Liver (tissue), 9 donors: ENCODE data around the gene NGFR. TPM values are rescaled to one million over a fixed set of nuclear protein-coding genes. Genes with fewer than 3 reads are reported as not detected.

Experiments
- DNase-seq: peaks from one replicate; pipeline ENCODE4 v3.0.0-alpha.2; 2017; ENCODE audit warnings: low spot score
- H3K27ac ChIP-seq, 2 donors: one replicate each; pipeline ENCODE4 v1.7.0; 2013; ENCODE audit warnings: inconsistent platforms in 2 of 2, low read length in 2 of 2, control low read depth in 1 of 2, low read depth in 1 of 2, mild to moderate bottlenecking in 1 of 2
- H3K27me3 ChIP-seq, 4 donors: one replicate each; pipeline versions ENCODE4 v1.6.1 to v1.7.0; 2013; ENCODE audit warnings: low read length in 3 of 4, inconsistent platforms in 1 of 4, mild to moderate bottlenecking in 1 of 4, moderate library complexity in 1 of 4; ENCODE audit not compliant: control insufficient read depth in 4 of 4, insufficient read depth in 4 of 4
- H3K36me3 ChIP-seq, 4 donors: one replicate each; pipeline versions ENCODE4 v1.6.1 to v1.7.0; 2013; ENCODE audit warnings: low read length in 3 of 4, mild to moderate bottlenecking in 3 of 4, low read depth in 1 of 4, moderate library complexity in 1 of 4; ENCODE audit not compliant: control insufficient read depth in 4 of 4, insufficient read depth in 3 of 4
- H3K4me1 ChIP-seq, 4 donors: one replicate each; pipeline versions ENCODE4 v1.6.1 to v1.7.0; 2013; ENCODE audit warnings: low read length in 3 of 4, mild to moderate bottlenecking in 3 of 4, moderate library complexity in 1 of 4; ENCODE audit not compliant: control insufficient read depth in 4 of 4, insufficient read depth in 4 of 4
- H3K4me3 ChIP-seq, 3 donors: one replicate each; pipeline versions ENCODE4 v1.6.1 to v1.7.0; 2013; ENCODE audit warnings: low read length in 3 of 3, control low read depth in 1 of 3, low read depth in 1 of 3, mild to moderate bottlenecking in 1 of 3
- H3K9ac ChIP-seq, 2 donors: one replicate each; pipeline ENCODE4 v1.7.0; 2013; ENCODE audit warnings: low read length in 2 of 2, mild to moderate bottlenecking in 2 of 2, moderate library complexity in 2 of 2, control low read depth in 1 of 2, low read depth in 1 of 2
- H3K9me3 ChIP-seq, 4 donors: one replicate each; pipeline versions ENCODE4 v1.6.1 to v1.7.0; 2013; ENCODE audit warnings: low read length in 3 of 4; ENCODE audit not compliant: control insufficient read depth in 4 of 4
- ATF3 ChIP-seq: IDR thresholded peaks from 2 replicates; pipeline ENCODE4 v1.6.1; 2016; ENCODE audit warnings: antibody characterized with exemption
- CTCF ChIP-seq: fragments of 150-350 bp; IDR thresholded peaks from 2 replicates; pipeline ENCODE4 v1.5.1; 2017; ENCODE audit warnings: improper control_type of control experiment, low read depth, low read length; ENCODE audit not compliant: missing input control
- EGR1 ChIP-seq, 2 donors: IDR thresholded peaks; 2 replicates each; pipeline ENCODE4 v1.6.1; 2016 to 2018; ENCODE audit warnings: antibody characterized with exemption in 2 of 2, low read depth in 2 of 2
- FOXA1 ChIP-seq: IDR thresholded peaks from 2 replicates; pipeline ENCODE4 v1.6.1; 2016; ENCODE audit warnings: antibody characterized with exemption
- HNF4A ChIP-seq, 2 donors: conservative IDR thresholded peaks; 2 replicates each; pipeline ENCODE4 v1.6.1; 2016; ENCODE audit warnings: antibody characterized with exemption in 2 of 2, mild to moderate bottlenecking in 2 of 2
- JUND ChIP-seq, 2 donors: IDR thresholded peaks; 2 replicates each; pipeline ENCODE4 v1.6.1; 2016; ENCODE audit warnings: antibody characterized with exemption in 2 of 2
- NR2F2 ChIP-seq: IDR thresholded peaks from 2 replicates; pipeline ENCODE4 v1.6.1; 2016; ENCODE audit warnings: antibody characterized with exemption
- RAD21 ChIP-seq, 2 donors: IDR thresholded peaks; 2 replicates each; pipeline ENCODE4 v1.6.1; 2016; ENCODE audit warnings: antibody characterized with exemption in 2 of 2, mild to moderate bottlenecking in 2 of 2
- RXRA ChIP-seq, 2 donors: IDR thresholded peaks; 2 replicates each; pipeline ENCODE4 v1.6.1; 2017 to 2018; ENCODE audit warnings: antibody characterized with exemption in 2 of 2, mild to moderate bottlenecking in 1 of 2
- SP1 ChIP-seq: IDR thresholded peaks from 2 replicates; pipeline ENCODE4 v1.6.1; 2018; ENCODE audit warnings: antibody characterized with exemption, mild to moderate bottlenecking
- TAF1 ChIP-seq: conservative IDR thresholded peaks from 2 replicates; pipeline ENCODE4 v1.6.1; 2016; ENCODE audit warnings: antibody characterized with exemption, mild to moderate bottlenecking
- YY1 ChIP-seq: IDR thresholded peaks from 2 replicates; pipeline ENCODE4 v1.6.1; 2016; ENCODE audit warnings: antibody characterized with exemption, mild to moderate bottlenecking
- ZBTB33 ChIP-seq: IDR thresholded peaks from 2 replicates; pipeline ENCODE4 v1.6.1; 2016; ENCODE audit warnings: antibody characterized with exemption
- WGBS: extraction: QIAGEN DNeasy Blood & Tissue Kit; methylation state at CpG from one replicate; pipeline ENCODE4 v1.1.7; 2013; 5-methylcytosine and 5-hydroxymethylcytosine counted together
- polyA plus RNA-seq, 2 donors: library from polyadenylated mRNA; stranded (reverse) in 1 of 2; unstranded in 1 of 2; fragments of 200-250 nt in 1 of 2; fragments of >200 nt in 1 of 2; fragmentation: Nextera tagmentation in 1 of 2; extraction: Ambion mirVana in 1 of 2; gene quantifications; one replicate each; pipeline versions ENCODE4 v1.2.1 to v1.2.3, GENCODE V29; 2013 to 2015
- total RNA-seq, 2 donors: library from RNA; depleted of rRNA; stranded (reverse); fragments of >200 nt; gene quantifications; one replicate each; pipeline ENCODE4 v1.2.3, GENCODE V29; 2014
- TF ChIP-seq, protein P1 (sequence below): IDR thresholded peaks from 2 replicates; pipeline ENCODE4 v1.6.1; 2016; ENCODE audit warnings: antibody characterized with exemption, mild to moderate bottlenecking
- TF ChIP-seq, protein P2 (sequence below): IDR thresholded peaks from 2 replicates; pipeline ENCODE4 v1.6.1; 2016; ENCODE audit warnings: antibody characterized with exemption
- donor health status: healthy.
- donor health status: healthy.
- donor health status: healthy.
- donor health status: healthy.
- donor health status: healthy.

The NGFR gene
- total and polyA plus RNA-seq, 4 donors = 6.9 to 11.0 (median 10.5) TPM

DNA sequence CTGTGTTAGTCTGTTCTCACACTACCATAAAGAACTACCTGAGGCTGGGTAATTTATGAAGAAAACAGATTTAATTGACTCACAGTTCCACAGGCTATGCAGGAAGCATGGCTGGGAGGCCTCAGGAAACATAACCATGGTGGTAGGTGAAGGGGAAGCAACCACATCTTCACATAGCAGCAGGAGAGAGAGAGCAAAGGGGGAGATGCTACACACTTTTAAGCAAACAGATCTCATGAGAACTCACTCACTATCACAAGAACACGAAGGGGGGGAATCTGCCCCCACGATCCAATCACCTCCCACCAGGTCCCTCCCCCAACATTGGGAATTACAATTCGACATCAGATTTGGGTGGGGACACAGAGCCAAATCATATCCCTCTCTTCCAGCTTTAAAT lies 48.8 kb downstream of the NGFR start:
- Histone ChIP-seq H3K9ac (no peak overlapping the region), H3K27me3 (no peaks in the 10 kb centered on the region), H3K27ac (no peak overlapping the region), H3K36me3 (no peaks in the 10 kb centered on the region), H3K4me3 (no peak overlapping the region), H3K9me3 (no peaks in the 10 kb centered on the region), H3K4me1 (peaks cover 2 to 17% (median 14%) of the 10 kb centered on the region in 4 donors)
- DNase-seq = no peak
- TF ChIP-seq RAD21 (IDR thresholded peaks at IDR 0.05) = no peak
- TF ChIP-seq FOXA1 = no peak
- TF ChIP-seq YY1 = no peak
- TF ChIP-seq HNF4A (conservative IDR thresholded peaks at IDR 0.05) = no peak
- no peak for TF ChIP-seq NR2F2
- no peak for TF ChIP-seq RXRA (IDR thresholded peaks at IDR 0.05)
- TF ChIP-seq JUND (IDR thresholded peaks at IDR 0.05) = no peak
- no peak for TF ChIP-seq SP1
- TF ChIP-seq CTCF = no peak
- TF ChIP-seq ATF3 = no peak
- TF ChIP-seq, protein P1, sequence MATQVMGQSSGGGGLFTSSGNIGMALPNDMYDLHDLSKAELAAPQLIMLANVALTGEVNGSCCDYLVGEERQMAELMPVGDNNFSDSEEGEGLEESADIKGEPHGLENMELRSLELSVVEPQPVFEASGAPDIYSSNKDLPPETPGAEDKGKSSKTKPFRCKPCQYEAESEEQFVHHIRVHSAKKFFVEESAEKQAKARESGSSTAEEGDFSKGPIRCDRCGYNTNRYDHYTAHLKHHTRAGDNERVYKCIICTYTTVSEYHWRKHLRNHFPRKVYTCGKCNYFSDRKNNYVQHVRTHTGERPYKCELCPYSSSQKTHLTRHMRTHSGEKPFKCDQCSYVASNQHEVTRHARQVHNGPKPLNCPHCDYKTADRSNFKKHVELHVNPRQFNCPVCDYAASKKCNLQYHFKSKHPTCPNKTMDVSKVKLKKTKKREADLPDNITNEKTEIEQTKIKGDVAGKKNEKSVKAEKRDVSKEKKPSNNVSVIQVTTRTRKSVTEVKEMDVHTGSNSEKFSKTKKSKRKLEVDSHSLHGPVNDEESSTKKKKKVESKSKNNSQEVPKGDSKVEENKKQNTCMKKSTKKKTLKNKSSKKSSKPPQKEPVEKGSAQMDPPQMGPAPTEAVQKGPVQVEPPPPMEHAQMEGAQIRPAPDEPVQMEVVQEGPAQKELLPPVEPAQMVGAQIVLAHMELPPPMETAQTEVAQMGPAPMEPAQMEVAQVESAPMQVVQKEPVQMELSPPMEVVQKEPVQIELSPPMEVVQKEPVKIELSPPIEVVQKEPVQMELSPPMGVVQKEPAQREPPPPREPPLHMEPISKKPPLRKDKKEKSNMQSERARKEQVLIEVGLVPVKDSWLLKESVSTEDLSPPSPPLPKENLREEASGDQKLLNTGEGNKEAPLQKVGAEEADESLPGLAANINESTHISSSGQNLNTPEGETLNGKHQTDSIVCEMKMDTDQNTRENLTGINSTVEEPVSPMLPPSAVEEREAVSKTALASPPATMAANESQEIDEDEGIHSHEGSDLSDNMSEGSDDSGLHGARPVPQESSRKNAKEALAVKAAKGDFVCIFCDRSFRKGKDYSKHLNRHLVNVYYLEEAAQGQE = no peak
- no peak for TF ChIP-seq TAF1
- no peak for TF ChIP-seq EGR1 (IDR thresholded peaks at IDR 0.05; ENCODE audit: low read depth in 2 of 2)
- WGBS = 80% methylated on average over 3 of the region's 3 CpGs

DNA sequence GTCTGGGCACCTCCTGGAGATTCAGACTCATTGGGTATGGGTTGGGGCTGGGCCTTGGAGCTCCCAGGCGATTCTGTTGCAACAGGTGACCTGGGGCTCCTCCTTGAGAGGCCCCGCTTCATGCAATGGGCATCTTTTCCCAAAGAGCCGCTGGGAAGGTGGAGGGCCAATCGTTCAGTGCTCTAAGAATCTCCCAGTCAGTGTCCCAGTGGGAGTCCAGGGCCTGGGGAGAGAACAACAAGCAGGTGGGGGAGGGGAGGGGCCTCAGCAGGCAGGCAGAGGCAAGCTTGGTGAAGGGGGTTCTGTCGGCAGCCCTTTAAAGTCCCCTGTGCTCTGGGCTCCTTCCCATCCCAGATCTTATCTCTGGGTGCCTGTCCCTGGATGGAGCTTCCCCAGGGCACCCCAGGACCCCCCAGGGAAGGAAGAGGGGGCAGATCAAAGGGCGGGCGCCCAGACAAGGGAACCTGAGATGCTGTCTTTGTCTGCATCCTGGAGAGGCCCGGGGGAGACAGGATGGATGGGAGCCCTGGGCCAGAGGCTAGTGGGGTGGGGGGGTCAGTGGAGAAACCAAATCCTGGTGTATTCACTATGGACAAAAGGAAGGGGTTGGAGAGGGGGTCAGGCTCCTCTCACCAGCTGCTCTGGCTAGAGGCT lies 50.0 kb downstream of the NGFR start:
- Histone ChIP-seq H3K27me3 (no peaks in the 10 kb centered on the region), H3K36me3 (no peaks in the 10 kb centered on the region), H3K4me3 (no peak overlapping the region), H3K27ac (no peak overlapping the region), H3K4me1 (peaks cover 2 to 17% (median 14%) of the 10 kb centered on the region in 4 donors), H3K9ac (no peak overlapping the region), H3K9me3 (no peaks in the 10 kb centered on the region)
- DNase-seq = no peak
- WGBS = 80% methylated on average over 8 of the region's 8 CpGs
- TF ChIP-seq ZBTB33 (no peak), ATF3 (no peak), HNF4A (conservative IDR thresholded peaks at IDR 0.05) (no peak)
- TF ChIP-seq, protein P2, sequence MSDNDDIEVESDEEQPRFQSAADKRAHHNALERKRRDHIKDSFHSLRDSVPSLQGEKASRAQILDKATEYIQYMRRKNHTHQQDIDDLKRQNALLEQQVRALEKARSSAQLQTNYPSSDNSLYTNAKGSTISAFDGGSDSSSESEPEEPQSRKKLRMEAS = no peak
